Kidney (tissue), 14 donors: ENCODE data around the gene HPS5. TPM values are rescaled to one million over a fixed set of nuclear protein-coding genes. Genes with fewer than 3 reads are reported as not detected.

ENCODE experiments used
- DNase-seq, 5 donors: peaks; one replicate each; pipeline ENCODE4 v3.0.0-alpha.2; 2013 to 2020
- FAIRE-seq: peaks from 2 replicates; lab custom pipeline; 2012; peaks lifted over from hg19 to GRCh38; lab: Jason Lieb, UNC
- H3K27ac ChIP-seq, 2 donors: one replicate each; pipeline ENCODE4 v1.7.0; 2013; ENCODE audit warnings: low read depth in 2 of 2, low read length in 2 of 2, inconsistent platforms in 1 of 2
- H3K27me3 ChIP-seq: one replicate; pipeline ENCODE4 v1.7.1; 2013; ENCODE audit warnings: low read length, inconsistent platforms; ENCODE audit not compliant: control insufficient read depth, insufficient read depth
- H3K36me3 ChIP-seq, 3 donors: one replicate each; pipeline versions ENCODE4 v1.7.0 to v1.7.1; 2013; ENCODE audit warnings: low read length in 3 of 3, control low read depth in 1 of 3, inconsistent platforms in 1 of 3; ENCODE audit not compliant: insufficient read depth in 3 of 3, control insufficient read depth in 2 of 3
- H3K4me1 ChIP-seq, 3 donors: one replicate each; pipeline versions ENCODE4 v1.7.0 to v1.7.1; 2013; ENCODE audit warnings: low read length in 3 of 3, inconsistent platforms in 1 of 3, low read depth in 1 of 3; ENCODE audit not compliant: control insufficient read depth in 2 of 3, insufficient read depth in 2 of 3
- H3K4me3 ChIP-seq, 3 donors: one replicate each; pipeline versions ENCODE4 v1.7.0 to v1.8.1; 2013; ENCODE audit warnings: low read length in 3 of 3, control low read depth in 1 of 3, inconsistent platforms in 1 of 3
- H3K9ac ChIP-seq, 3 donors: one replicate each; pipeline versions ENCODE4 v1.7.0 to v1.7.1; 2013; ENCODE audit warnings: low read length in 3 of 3, control low read depth in 1 of 3, inconsistent platforms in 1 of 3
- H3K9me3 ChIP-seq, 3 donors: one replicate each; pipeline versions ENCODE4 v1.7.0 to v1.7.1; 2013; ENCODE audit warnings: low read length in 3 of 3, control low read depth in 1 of 3, inconsistent platforms in 1 of 3; ENCODE audit not compliant: control insufficient read depth in 2 of 3, insufficient read depth in 1 of 3
- CTCF ChIP-seq: IDR thresholded peaks from 3 replicates; pipeline ENCODE4 v1.5.1; 2012; ENCODE audit warnings: mild to moderate bottlenecking, moderate library complexity, borderline replicate concordance; ENCODE audit not compliant: insufficient read depth; ENCODE audit errors: extremely low read depth
- intact Hi-C: fragments of 100-400 bp; cut with DNase I; formaldehyde crosslinking; loops from one replicate; pipeline ENCODE4 v1.11.1; 2022
- polyA plus RNA-seq: library from polyadenylated mRNA; stranded (reverse); fragments of 350-450 nt; fragmentation: Illumina TruSeq; extraction: RNeasy Lipid Tissue Mini Kit (QIAGEN cat#74804); gene quantifications from one replicate; pipeline ENCODE4 v1.2.3, GENCODE V29; 2014; ENCODE audit warnings: low read depth, low replicate concordance; ENCODE audit not compliant: insufficient read depth
- total RNA-seq: library from RNA; stranded (reverse); fragmentation: NEBNext Ultra II Directional; extraction: Animal tissue kit (Norgen Biotek cat#: 25700); gene quantifications from one replicate; pipeline ENCODE4 v1.2.1, GENCODE V29; 2021
- donor health status: control.
- donor health status: control.
- donor health status: control.
- donor health status: control.
- donor health status: control.
- donor health status: DM: yes; HTN: yes; CAD: no.
- donor health status: Normal renal cell carcinoma (clear cell type).

Gene HPS5
- total and polyA plus RNA-seq, 2 donors from 2014 or later = 7.7 to 17.2 TPM

GRCh38 chr11:18282626-18283025 is 39.3 kb downstream of the HPS5 start:
- no peak for FAIRE-seq
- Histone ChIP-seq H3K27me3 (no peaks in the 10 kb centered on the region), H3K27ac (no peak overlapping the region), H3K4me1 (no peaks in the 10 kb centered on the region), H3K36me3 (peaks cover 7 to 31% (median 19%) of the 10 kb centered on the region in 3 donors), H3K9ac (no peak overlapping the region), H3K4me3 (no peak overlapping the region), H3K9me3 (no peaks in the 10 kb centered on the region)
- TF ChIP-seq CTCF = no peak
- intact Hi-C loops = no loop called here
- no peak for DNase-seq

- no peaks in the 10 kb centered on the region for H3K27me3 ChIP-seq
- DNase-seq (no peak), FAIRE-seq (no peak)
- H3K9me3 ChIP-seq = no peaks in the 10 kb centered on the region
- peaks cover 6 to 23% (median 11%) of the 10 kb centered on the region in 3 donors for H3K36me3 ChIP-seq
- no peak overlapping the region for H3K9ac ChIP-seq
- no peaks in the 10 kb centered on the region for H3K4me1 ChIP-seq
- no peak overlapping the region for H3K4me3 ChIP-seq
- intact Hi-C loops = no loop called here
- no peak overlapping the region for H3K27ac ChIP-seq
- TF ChIP-seq CTCF = no peak
These were observed 41.4 kb downstream of the HPS5 start for GRCh38 chr11:18280438-18281045.

GRCh38 chr11:18277565-18278271 is 44.2 kb downstream of the HPS5 start:
- FAIRE-seq (no peak), DNase-seq (no peak)
- H3K9ac ChIP-seq = no peak overlapping the region
- H3K4me3 ChIP-seq = no peak overlapping the region
- H3K9me3 ChIP-seq = no peaks in the 10 kb centered on the region
- intact Hi-C loops = no loop called here
- TF ChIP-seq CTCF = no peak
- H3K27ac ChIP-seq = no peak overlapping the region
- peaks cover 4 to 12% (median 11%) of the 10 kb centered on the region in 3 donors for H3K36me3 ChIP-seq
- no peaks in the 10 kb centered on the region for H3K27me3 ChIP-seq
- no peaks in the 10 kb centered on the region for H3K4me1 ChIP-seq
